ENCODE measurements around the gene EFCAB12.

The EFCAB12 gene

GRCh38 chr3:129425213-129425612 is 3.2 kb downstream of the EFCAB12 start:
- no peak for DNase-seq (ENCODE audit: low spot score)
- ChIA-PET POLR2A (ENCODE audit: low non-redundant PET) (no interaction called here), CTCF (no interaction called here)
- TF ChIP-seq, protein P1, sequence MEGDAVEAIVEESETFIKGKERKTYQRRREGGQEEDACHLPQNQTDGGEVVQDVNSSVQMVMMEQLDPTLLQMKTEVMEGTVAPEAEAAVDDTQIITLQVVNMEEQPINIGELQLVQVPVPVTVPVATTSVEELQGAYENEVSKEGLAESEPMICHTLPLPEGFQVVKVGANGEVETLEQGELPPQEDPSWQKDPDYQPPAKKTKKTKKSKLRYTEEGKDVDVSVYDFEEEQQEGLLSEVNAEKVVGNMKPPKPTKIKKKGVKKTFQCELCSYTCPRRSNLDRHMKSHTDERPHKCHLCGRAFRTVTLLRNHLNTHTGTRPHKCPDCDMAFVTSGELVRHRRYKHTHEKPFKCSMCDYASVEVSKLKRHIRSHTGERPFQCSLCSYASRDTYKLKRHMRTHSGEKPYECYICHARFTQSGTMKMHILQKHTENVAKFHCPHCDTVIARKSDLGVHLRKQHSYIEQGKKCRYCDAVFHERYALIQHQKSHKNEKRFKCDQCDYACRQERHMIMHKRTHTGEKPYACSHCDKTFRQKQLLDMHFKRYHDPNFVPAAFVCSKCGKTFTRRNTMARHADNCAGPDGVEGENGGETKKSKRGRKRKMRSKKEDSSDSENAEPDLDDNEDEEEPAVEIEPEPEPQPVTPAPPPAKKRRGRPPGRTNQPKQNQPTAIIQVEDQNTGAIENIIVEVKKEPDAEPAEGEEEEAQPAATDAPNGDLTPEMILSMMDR (conservative IDR thresholded peaks at IDR 0.05; ENCODE audit: low read depth), result no peak
- no peak overlapping the region for H3K27ac ChIP-seq

DNA sequence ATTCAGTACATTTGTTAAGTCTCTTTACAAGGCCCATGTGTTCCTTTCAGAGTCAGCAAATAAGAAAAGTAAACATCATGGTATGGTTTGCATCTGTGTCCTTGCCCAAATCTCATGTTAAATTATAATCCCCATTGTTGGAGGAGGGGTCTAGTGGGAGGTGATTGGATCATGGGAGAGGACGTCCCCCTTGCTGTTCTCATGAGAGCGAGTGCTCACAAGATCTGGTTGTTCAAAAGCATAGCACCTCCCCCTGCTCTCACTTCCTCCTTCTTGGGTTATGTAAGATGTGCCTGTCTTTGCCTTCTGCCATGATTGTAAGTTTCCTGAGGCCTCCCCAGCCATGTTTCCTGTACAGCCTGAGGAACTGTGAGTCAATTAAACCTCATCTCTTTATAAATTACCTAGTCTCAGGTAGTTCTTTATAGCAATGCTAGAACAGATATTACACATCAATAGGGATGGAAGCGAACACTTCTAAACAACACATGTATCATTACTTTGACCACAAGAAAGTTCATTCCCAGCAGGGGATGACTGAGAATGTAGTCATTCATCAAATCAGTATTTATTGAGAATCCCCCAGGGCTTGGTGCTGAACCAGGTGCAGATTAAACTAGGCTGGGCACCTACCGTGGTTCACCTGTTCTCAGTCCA is 4.1 kb downstream of the EFCAB12 start:
- ChIA-PET CTCF (interaction anchor here (0.6 kb wide), 1 partner anchor 980 kb away, joined by 3 read pairs; no protein-coding TSS in a partner anchor), POLR2A (ENCODE audit: low non-redundant PET) (no interaction called here)
- H3K27ac ChIP-seq, result no peak overlapping the region
- TF ChIP-seq, protein P1 (conservative IDR thresholded peaks at IDR 0.05; ENCODE audit: low read depth), result no peak
- peak; percentile 48 for DNase-seq (ENCODE audit: low spot score)

- POLR2A ChIA-PET (ENCODE audit: low non-redundant PET), result no interaction called here
- CTCF ChIA-PET, result no interaction called here
- no peak overlapping the region for H3K27ac ChIP-seq
- TF ChIP-seq, protein P1 (conservative IDR thresholded peaks at IDR 0.05; ENCODE audit: low read depth), result no peak
- DNase-seq (ENCODE audit: low spot score), result no peak
Observed at GRCh38 chr3:129422897-129423296, 5.5 kb downstream of the EFCAB12 start.

- POLR2A ChIA-PET (ENCODE audit: low non-redundant PET), result no interaction called here
- TF ChIP-seq, protein P1 (conservative IDR thresholded peaks at IDR 0.05; ENCODE audit: low read depth), result no peak
- H3K27ac ChIP-seq, result no peak overlapping the region
- CTCF ChIA-PET, result no interaction called here
- no peak for DNase-seq (ENCODE audit: low spot score)
Observed at GRCh38 chr3:129421988-129422745, 6.3 kb downstream of the EFCAB12 start.

DNA sequence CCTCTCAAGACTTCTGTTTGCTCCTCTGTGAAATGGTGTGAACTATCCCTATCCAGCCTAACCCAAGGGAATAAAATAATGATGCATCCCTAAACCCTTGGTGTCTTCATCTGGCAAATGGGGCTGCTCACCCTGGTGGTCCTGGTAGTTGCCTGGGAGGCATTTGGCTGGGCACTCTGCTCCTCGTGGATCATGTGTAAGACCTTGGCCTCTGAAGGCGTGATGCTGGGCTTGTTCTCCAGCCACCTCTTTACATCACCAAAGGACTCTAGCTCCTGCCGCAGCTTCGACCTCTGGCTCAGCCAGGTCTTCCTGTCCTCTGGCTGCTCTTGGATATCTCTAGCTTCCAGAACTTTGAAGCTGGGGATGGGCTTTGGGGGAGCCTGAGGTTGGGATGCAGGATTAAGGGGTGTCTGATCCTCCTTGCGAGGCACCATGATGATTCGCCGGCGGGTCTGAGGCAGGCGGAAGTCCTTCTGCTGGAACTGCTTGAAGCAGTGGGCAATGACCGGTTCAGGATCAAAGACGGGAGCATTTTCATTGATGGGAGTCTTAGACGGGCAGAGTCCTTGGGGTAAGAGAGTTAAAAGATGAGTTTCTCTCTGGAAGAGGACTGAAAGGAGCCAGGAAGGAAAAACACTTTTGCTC is 7.1 kb downstream of the EFCAB12 start:
- H3K27ac ChIP-seq, result no peak overlapping the region
- TF ChIP-seq, protein P1 (conservative IDR thresholded peaks at IDR 0.05; ENCODE audit: low read depth), result no peak
- CTCF ChIA-PET, result no interaction called here
- no peak for DNase-seq (ENCODE audit: low spot score)
- POLR2A ChIA-PET (ENCODE audit: low non-redundant PET), result no interaction called here

GRCh38 chr3:129419476-129419875 is 9.0 kb downstream of the EFCAB12 start:
- ChIA-PET CTCF (interaction anchor here (0.7 kb wide), 1 partner anchor 9 kb away, joined by 6 read pairs; no protein-coding TSS in a partner anchor), POLR2A (ENCODE audit: low non-redundant PET) (no interaction called here)
- H3K27ac ChIP-seq, result no peak overlapping the region
- DNase-seq (ENCODE audit: low spot score), result no peak
- TF ChIP-seq, protein P1 (conservative IDR thresholded peaks at IDR 0.05; ENCODE audit: low read depth), result no peak
